KMS-11 (cell line): Measurements from ENCODE around the gene MUTYH.

Source experiments
- H2AFZ ChIP-seq: fragments of 200-600 bp; sonication (generic); 2 replicates; pipeline ENCODE4 v1.6.1; 2016; ENCODE audit warnings: antibody characterized with exemption, mixed run types, low read depth
- H3K27ac ChIP-seq: fragments of 200-600 bp; sonication (generic); 2 replicates; pipeline ENCODE4 v1.6.1; 2016; ENCODE audit warnings: mild to moderate bottlenecking, mixed run types
- H3K27me3 ChIP-seq: fragments of 200-600 bp; sonication (generic); 2 replicates; pipeline ENCODE4 v1.6.1; 2017; ENCODE audit warnings: mild to moderate bottlenecking, low read depth, mixed run types, moderate library complexity; ENCODE audit not compliant: insufficient read depth
- H3K36me3 ChIP-seq: fragments of 200-600 bp; sonication (generic); 2 replicates; pipeline ENCODE4 v1.6.1; 2017; ENCODE audit warnings: mild to moderate bottlenecking, mixed run types; ENCODE audit not compliant: insufficient read depth
- H3K4me1 ChIP-seq: fragments of 200-600 bp; sonication (generic); 2 replicates; pipeline ENCODE4 v1.6.1; 2016; ENCODE audit warnings: mild to moderate bottlenecking, low read depth, mixed run types; ENCODE audit not compliant: poor library complexity, severe bottlenecking
- H3K4me2 ChIP-seq: fragments of 200-600 bp; sonication (generic); 2 replicates; pipeline ENCODE4 v1.7.0; 2016; ENCODE audit warnings: mild to moderate bottlenecking, mixed run types
- H3K4me3 ChIP-seq: fragments of 200-600 bp; sonication (generic); IDR thresholded peaks from 2 replicates; pipeline ENCODE4 v1.6.1; 2017; ENCODE audit warnings: low read depth, low read length, mixed read lengths; ENCODE audit not compliant: insufficient read depth
- H3K79me2 ChIP-seq: fragments of 200-600 bp; sonication (generic); 2 replicates; pipeline ENCODE4 v1.6.1; 2016; ENCODE audit warnings: low read depth, mixed run types; ENCODE audit not compliant: insufficient read depth
- H3K9ac ChIP-seq: fragments of 200-600 bp; sonication (generic); 2 replicates; pipeline ENCODE4 v1.6.1; 2016; ENCODE audit warnings: mild to moderate bottlenecking, mixed run types
- H4K20me1 ChIP-seq: fragments of 200-600 bp; sonication (generic); 2 replicates; pipeline ENCODE4 v1.6.1; 2016; ENCODE audit warnings: mild to moderate bottlenecking, mixed run types; ENCODE audit not compliant: insufficient read depth
- TF ChIP-seq, protein P1 (sequence below): fragments of 200-600 bp; sonication (generic); conservative IDR thresholded peaks from 2 replicates; pipeline ENCODE4 v1.6.1; 2017; ENCODE audit warnings: low read depth, mild to moderate bottlenecking, antibody characterized with exemption, low read length, moderate library complexity, mixed read lengths

Gene MUTYH

GRCh38 chr1:45327644-45328515, 12.4 kb downstream of the MUTYH start:
- H3K4me2 ChIP-seq: peak overlapping the region; percentile 94

DNA sequence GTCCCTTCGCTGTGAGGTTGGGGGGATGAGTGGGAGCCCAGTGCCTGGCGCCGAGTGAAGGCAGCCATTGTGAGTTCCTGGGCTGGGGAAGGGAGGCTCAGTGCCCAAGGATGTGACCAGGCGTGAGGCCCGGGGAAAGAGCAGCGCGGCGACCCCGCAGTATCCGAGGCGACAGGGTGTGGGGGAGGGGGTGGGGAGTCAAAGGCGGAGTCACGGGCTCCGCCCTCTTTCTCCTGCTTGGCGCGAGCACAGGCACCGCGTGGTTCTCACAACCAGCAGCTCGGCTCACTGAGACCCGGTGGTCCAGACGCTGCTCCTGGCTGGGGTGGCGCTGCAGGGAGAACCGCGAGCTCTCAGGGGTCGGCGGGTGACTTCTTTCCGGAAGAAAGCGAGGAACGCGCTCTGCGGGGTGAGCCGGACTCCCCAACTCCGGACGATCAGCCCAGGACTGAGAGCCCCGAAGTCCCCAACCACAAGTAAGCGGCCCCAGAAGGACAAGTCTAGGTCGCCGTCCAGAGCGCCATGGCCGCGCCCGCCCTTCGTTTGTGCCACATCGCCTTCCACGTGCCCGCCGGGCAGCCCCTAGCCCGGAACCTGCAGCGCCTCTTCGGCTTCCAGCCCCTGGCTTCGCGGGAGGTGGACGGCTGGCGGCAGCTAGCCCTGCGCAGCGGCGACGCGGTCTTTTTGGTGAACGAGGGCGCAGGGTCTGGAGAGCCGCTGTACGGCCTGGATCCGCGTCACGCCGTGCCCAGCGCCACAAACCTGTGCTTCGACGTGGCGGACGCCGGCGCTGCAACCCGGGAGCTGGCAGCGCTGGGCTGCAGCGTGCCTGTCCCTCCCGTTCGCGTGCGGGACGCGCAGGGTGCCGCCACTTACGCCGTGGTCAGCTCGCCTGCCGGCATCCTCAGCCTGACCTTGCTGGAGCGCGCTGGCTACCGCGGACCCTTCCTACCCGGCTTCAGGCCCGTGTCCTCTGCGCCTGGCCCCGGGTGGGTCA, 13.3 kb downstream of the MUTYH start, which contains the start of gene HPDL:
TSS of gene HPDL (plus strand) at position 269 of the 997 bp plus-strand sequence. CDS start at position 523, 254 bp downstream.
- Histone ChIP-seq H3K9ac (peak within 1 kb of the TSS; percentile 83), H3K27ac (peak within 1 kb of the TSS; percentile 60), H3K4me1 (peaks cover 24% of the 10 kb centered on the region), H2AFZ (peak within 1 kb of the TSS; percentile 81), H3K4me2 (peak within 1 kb of the TSS; percentile 94), H3K27me3 (no peaks in the 10 kb centered on the region), H4K20me1 (no peaks in the 10 kb centered on the region), H3K79me2 (peaks cover 13% of the 10 kb centered on the region), H3K4me3 (peak within 1 kb of the TSS; percentile 80), H3K36me3 (no peaks in the 10 kb centered on the region)
- TF ChIP-seq, protein P1, sequence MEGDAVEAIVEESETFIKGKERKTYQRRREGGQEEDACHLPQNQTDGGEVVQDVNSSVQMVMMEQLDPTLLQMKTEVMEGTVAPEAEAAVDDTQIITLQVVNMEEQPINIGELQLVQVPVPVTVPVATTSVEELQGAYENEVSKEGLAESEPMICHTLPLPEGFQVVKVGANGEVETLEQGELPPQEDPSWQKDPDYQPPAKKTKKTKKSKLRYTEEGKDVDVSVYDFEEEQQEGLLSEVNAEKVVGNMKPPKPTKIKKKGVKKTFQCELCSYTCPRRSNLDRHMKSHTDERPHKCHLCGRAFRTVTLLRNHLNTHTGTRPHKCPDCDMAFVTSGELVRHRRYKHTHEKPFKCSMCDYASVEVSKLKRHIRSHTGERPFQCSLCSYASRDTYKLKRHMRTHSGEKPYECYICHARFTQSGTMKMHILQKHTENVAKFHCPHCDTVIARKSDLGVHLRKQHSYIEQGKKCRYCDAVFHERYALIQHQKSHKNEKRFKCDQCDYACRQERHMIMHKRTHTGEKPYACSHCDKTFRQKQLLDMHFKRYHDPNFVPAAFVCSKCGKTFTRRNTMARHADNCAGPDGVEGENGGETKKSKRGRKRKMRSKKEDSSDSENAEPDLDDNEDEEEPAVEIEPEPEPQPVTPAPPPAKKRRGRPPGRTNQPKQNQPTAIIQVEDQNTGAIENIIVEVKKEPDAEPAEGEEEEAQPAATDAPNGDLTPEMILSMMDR: no peak

More at GRCh38 chr1:45327644-45328515, 12.4 kb downstream of the MUTYH start:
- Histone ChIP-seq H3K36me3 (no peaks in the 10 kb centered on the region), H3K27ac (peak overlapping the region; percentile 60; the same call in 1 of the 2 replicates), H3K27me3 (no peaks in the 10 kb centered on the region), H3K79me2 (peaks cover 13% of the 10 kb centered on the region), H3K4me3 (no peak overlapping the region), H2AFZ (0 out of 2 replicates have a peak overlapping the region, but pooled peaks have one; percentile 81), H4K20me1 (no peaks in the 10 kb centered on the region), H3K9ac (peak overlapping the region; percentile 83), H3K4me1 (peaks cover 24% of the 10 kb centered on the region)
- TF ChIP-seq, protein P1: no peak

- Histone ChIP-seq H3K27me3 (no peaks in the 10 kb centered on the region), H3K4me1 (peaks cover 28% of the 10 kb centered on the region), H4K20me1 (no peaks in the 10 kb centered on the region), H3K27ac (no peak overlapping the region), H3K36me3 (no peaks in the 10 kb centered on the region), H3K4me2 (peak overlapping the region; percentile 94), H3K4me3 (peak overlapping the region; percentile 80), H3K79me2 (peaks cover 13% of the 10 kb centered on the region), H2AFZ (peak overlapping the region; percentile 81), H3K9ac (peak overlapping the region; percentile 83; the same call in 1 of the 2 replicates)
- TF ChIP-seq, protein P1: no peak
These were observed 14.3 kb downstream of the MUTYH start for GRCh38 chr1:45325851-45326506.
